Neural cell (in vitro differentiated cells): ENCODE results near the gene ITPRID2. TPM values are rescaled to one million over a fixed set of nuclear protein-coding genes. Genes with fewer than 3 reads are reported as not detected.
A peak's percentile ranks its signal among the peaks of the same experiment; 100 is the strongest.

Source experiments
- H2AFZ ChIP-seq: fragments of 200-600, 300-800 bp; sonication (generic), shearing (Covaris generic); 2 replicates; pipeline ENCODE4 v1.6.0; 2014; ENCODE audit warnings: low read depth, mild to moderate bottlenecking, antibody characterized with exemption, low read length, moderate library complexity
- H3F3A ChIP-seq: fragments of 200-600 bp; shearing (Covaris generic); 2 replicates; pipeline ENCODE4 v1.6.1; 2016; ENCODE audit warnings: mild to moderate bottlenecking, moderate library complexity, mixed read lengths, antibody characterized with exemption, low read length; ENCODE audit not compliant: insufficient read depth, poor library complexity, severe bottlenecking
- H3K27ac ChIP-seq: fragments of 200-600, 300-800 bp; sonication (generic), shearing (Covaris generic); 2 replicates; pipeline ENCODE4 v1.5.1; 2014; ENCODE audit warnings: mild to moderate bottlenecking, low read length, moderate library complexity
- H3K27me3 ChIP-seq: fragments of 300-800, 200-600 bp; sonication (generic), shearing (Covaris generic); 2 replicates; pipeline ENCODE4 v1.6.0; 2014; ENCODE audit warnings: mild to moderate bottlenecking, low read depth, low read length, moderate library complexity; ENCODE audit not compliant: insufficient read depth
- H3K36me3 ChIP-seq: fragments of 300-800, 200-600 bp; sonication (generic), shearing (Covaris generic); 2 replicates; pipeline ENCODE4 v1.5.1; 2014; ENCODE audit warnings: mild to moderate bottlenecking, antibody characterized with exemption, low read length, moderate library complexity; ENCODE audit not compliant: insufficient read depth
- H3K4me2 ChIP-seq: fragments of 300-800, 200-600 bp; sonication (generic), shearing (Covaris generic); 2 replicates; pipeline ENCODE4 v1.6.0; 2014; ENCODE audit warnings: mild to moderate bottlenecking, low read length
- H3K4me3 ChIP-seq: fragments of 300-800, 200-600 bp; sonication (generic), shearing (Covaris generic); 2 replicates; pipeline ENCODE4 v1.5.1; 2014; ENCODE audit warnings: mild to moderate bottlenecking, low read length, moderate library complexity
- H3K79me2 ChIP-seq: fragments of 200-600 bp; shearing (Covaris generic); replicated peaks from 2 replicates; pipeline ENCODE4 v1.6.0; 2014; ENCODE audit warnings: mild to moderate bottlenecking, low read length, moderate library complexity; ENCODE audit not compliant: insufficient read depth
- H3K9ac ChIP-seq: fragments of 300-800, 200-600 bp; sonication (generic), shearing (Covaris generic); 2 replicates; pipeline ENCODE4 v1.6.1; 2016; ENCODE audit warnings: mild to moderate bottlenecking, low read length, mixed read lengths
- H3K9me2 ChIP-seq: fragments of 200-600 bp; shearing (Covaris generic); 2 replicates; pipeline ENCODE4 v1.6.1; 2016; ENCODE audit warnings: mild to moderate bottlenecking, low read length, mixed read lengths; ENCODE audit not compliant: insufficient read depth
- H3K9me3 ChIP-seq: fragments of 200-600, 300-800 bp; sonication (generic), shearing (Covaris generic); 2 replicates; pipeline ENCODE4 v1.6.1; 2016; ENCODE audit warnings: mild to moderate bottlenecking, mixed run types, low read length, moderate library complexity, mixed read lengths
- H4K20me1 ChIP-seq: fragments of 200-600 bp; shearing (Covaris generic); 2 replicates; pipeline ENCODE4 v1.6.1; 2016; ENCODE audit warnings: mild to moderate bottlenecking, mixed run types; ENCODE audit not compliant: insufficient read depth
- CTCF ChIP-seq: fragments of 450-650 bp; IDR thresholded peaks from 2 replicates; pipeline ENCODE4 v1.5.1; 2014; ENCODE audit warnings: antibody characterized with exemption, mild to moderate bottlenecking, moderate library complexity; ENCODE audit not compliant: poor library complexity, severe bottlenecking
- EP300 ChIP-seq: fragments of 450-650 bp; conservative IDR thresholded peaks from 2 replicates; pipeline ENCODE4 v1.6.1; 2014; ENCODE audit warnings: antibody characterized with exemption, mild to moderate bottlenecking, moderate library complexity; ENCODE audit not compliant: poor library complexity, severe bottlenecking
- EZH2 ChIP-seq: fragments of 200-600, 300-800 bp; shearing (Covaris generic), sonication (generic); IDR thresholded peaks from 2 replicates; pipeline ENCODE4 v1.6.1; 2014; ENCODE audit warnings: antibody characterized with exemption, low read length, borderline replicate concordance, mild to moderate bottlenecking; ENCODE audit not compliant: insufficient read depth, poor library complexity, severe bottlenecking
- MXI1 ChIP-seq: fragments of 450-650 bp; conservative IDR thresholded peaks from 2 replicates; pipeline ENCODE4 v1.6.1; 2014; ENCODE audit warnings: antibody characterized with exemption, mild to moderate bottlenecking; ENCODE audit not compliant: poor library complexity, severe bottlenecking
- POLR2AphosphoS5 ChIP-seq: IDR thresholded peaks from 2 replicates; pipeline ENCODE4 v1.6.1; 2012
- RAD21 ChIP-seq: fragments of 450-650 bp; conservative IDR thresholded peaks from 2 replicates; pipeline ENCODE4 v1.6.1; 2014; ENCODE audit warnings: antibody characterized with exemption, mild to moderate bottlenecking, moderate library complexity
- SMC3 ChIP-seq: fragments of 450-650 bp; conservative IDR thresholded peaks from 2 replicates; pipeline ENCODE4 v1.6.1; 2014; ENCODE audit warnings: antibody characterized with exemption, mild to moderate bottlenecking, moderate library complexity; ENCODE audit not compliant: poor library complexity
- TAF1 ChIP-seq: IDR thresholded peaks from 2 replicates; pipeline ENCODE4 v1.6.1; 2012; ENCODE audit warnings: low read depth
- polyA plus RNA-seq: library from polyadenylated mRNA; depleted of rRNA; stranded (reverse); fragments of >200 nt; gene quantifications from 2 replicates; pipeline ENCODE4 v1.2.3, GENCODE V29; 2014
- TF ChIP-seq, protein P1 (sequence below): IDR thresholded peaks from 2 replicates; pipeline ENCODE4 v1.6.1; 2012; ENCODE audit warnings: borderline replicate concordance

The ITPRID2 gene
- polyA plus RNA-seq, 1 donor from 2014 or later: 42.0 TPM

GRCh38 chr2:181953881-181954537, 62.5 kb downstream of the ITPRID2 start:
- H2AFZ ChIP-seq: no peak overlapping the region
- peak; percentile 46 for TF ChIP-seq CTCF
- TF ChIP-seq EZH2: no peak
- no peaks in the 10 kb centered on the region for H3F3A ChIP-seq
- no peaks in the 10 kb centered on the region for H3K9me2 ChIP-seq
- H3K36me3 ChIP-seq: no peaks in the 10 kb centered on the region
- H3K9ac ChIP-seq: no peak overlapping the region
- no peaks in the 10 kb centered on the region for H3K79me2 ChIP-seq
- no peaks in the 10 kb centered on the region for H3K9me3 ChIP-seq
- no peak overlapping the region for H3K4me2 ChIP-seq
- no peak overlapping the region for H3K4me3 ChIP-seq
- no peaks in the 10 kb centered on the region for H3K27me3 ChIP-seq
- no peak overlapping the region for H3K27ac ChIP-seq
- H4K20me1 ChIP-seq: no peaks in the 10 kb centered on the region

DNA sequence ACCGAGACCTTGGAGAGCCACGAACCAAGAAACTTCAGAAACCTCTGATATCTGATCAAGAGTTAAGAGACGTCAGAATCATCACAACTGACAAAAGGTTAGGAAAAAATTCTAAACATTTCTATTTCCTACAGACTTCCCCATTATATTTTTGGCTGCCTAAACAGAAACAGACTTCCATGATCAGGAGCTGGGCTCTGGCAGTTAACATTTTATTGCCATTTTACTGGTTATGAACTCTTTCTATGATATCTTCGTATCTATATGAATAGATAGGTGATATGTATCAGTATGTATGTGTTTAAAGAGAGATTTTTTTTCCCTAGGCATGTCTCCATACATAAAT, 63.0 kb downstream of the ITPRID2 start:
- Histone ChIP-seq H3K4me2 (no peak overlapping the region), H3K9me3 (no peaks in the 10 kb centered on the region), H4K20me1 (no peaks in the 10 kb centered on the region), H3K27ac (no peak overlapping the region), H2AFZ (no peak overlapping the region), H3K4me3 (no peak overlapping the region), H3K9me2 (no peaks in the 10 kb centered on the region), H3K36me3 (no peaks in the 10 kb centered on the region), H3F3A (no peaks in the 10 kb centered on the region), H3K27me3 (no peaks in the 10 kb centered on the region), H3K9ac (no peak overlapping the region), H3K79me2 (no peaks in the 10 kb centered on the region)
- TF ChIP-seq TAF1 (no peak), EZH2 (no peak), CTCF (no peak), POLR2AphosphoS5 (no peak)

DNA sequence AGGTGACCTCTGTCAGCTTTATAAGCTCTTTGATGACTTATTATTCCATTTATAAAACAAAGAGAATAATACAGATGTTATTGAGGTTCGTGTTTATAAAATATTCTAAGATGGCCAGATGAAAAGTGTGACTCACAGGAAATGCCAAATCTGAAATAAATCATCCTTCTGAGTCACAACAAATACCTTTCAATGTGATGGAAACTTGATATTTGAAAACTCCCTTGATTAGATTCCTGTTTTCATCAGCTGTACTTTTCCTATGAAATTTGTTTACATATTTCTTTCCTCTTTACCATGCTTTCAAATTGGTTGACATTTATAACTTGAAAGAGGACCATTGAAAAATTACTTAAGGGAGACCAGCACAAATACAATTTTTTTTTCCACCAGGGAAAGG, 63.5 kb downstream of the ITPRID2 start:
- H3K27me3 ChIP-seq: no peaks in the 10 kb centered on the region
- H3K9ac ChIP-seq: no peak overlapping the region
- H4K20me1 ChIP-seq: no peaks in the 10 kb centered on the region
- no peaks in the 10 kb centered on the region for H3K79me2 ChIP-seq
- no peaks in the 10 kb centered on the region for H3F3A ChIP-seq
- no peak overlapping the region for H3K4me2 ChIP-seq
- TF ChIP-seq RAD21 (no peak), POLR2AphosphoS5 (no peak), MXI1 (no peak), EP300 (no peak), CTCF (no peak), EZH2 (no peak), SMC3 (no peak)
- TF ChIP-seq, protein P1, sequence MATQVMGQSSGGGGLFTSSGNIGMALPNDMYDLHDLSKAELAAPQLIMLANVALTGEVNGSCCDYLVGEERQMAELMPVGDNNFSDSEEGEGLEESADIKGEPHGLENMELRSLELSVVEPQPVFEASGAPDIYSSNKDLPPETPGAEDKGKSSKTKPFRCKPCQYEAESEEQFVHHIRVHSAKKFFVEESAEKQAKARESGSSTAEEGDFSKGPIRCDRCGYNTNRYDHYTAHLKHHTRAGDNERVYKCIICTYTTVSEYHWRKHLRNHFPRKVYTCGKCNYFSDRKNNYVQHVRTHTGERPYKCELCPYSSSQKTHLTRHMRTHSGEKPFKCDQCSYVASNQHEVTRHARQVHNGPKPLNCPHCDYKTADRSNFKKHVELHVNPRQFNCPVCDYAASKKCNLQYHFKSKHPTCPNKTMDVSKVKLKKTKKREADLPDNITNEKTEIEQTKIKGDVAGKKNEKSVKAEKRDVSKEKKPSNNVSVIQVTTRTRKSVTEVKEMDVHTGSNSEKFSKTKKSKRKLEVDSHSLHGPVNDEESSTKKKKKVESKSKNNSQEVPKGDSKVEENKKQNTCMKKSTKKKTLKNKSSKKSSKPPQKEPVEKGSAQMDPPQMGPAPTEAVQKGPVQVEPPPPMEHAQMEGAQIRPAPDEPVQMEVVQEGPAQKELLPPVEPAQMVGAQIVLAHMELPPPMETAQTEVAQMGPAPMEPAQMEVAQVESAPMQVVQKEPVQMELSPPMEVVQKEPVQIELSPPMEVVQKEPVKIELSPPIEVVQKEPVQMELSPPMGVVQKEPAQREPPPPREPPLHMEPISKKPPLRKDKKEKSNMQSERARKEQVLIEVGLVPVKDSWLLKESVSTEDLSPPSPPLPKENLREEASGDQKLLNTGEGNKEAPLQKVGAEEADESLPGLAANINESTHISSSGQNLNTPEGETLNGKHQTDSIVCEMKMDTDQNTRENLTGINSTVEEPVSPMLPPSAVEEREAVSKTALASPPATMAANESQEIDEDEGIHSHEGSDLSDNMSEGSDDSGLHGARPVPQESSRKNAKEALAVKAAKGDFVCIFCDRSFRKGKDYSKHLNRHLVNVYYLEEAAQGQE: no peak
- no peaks in the 10 kb centered on the region for H3K9me3 ChIP-seq
- H3K36me3 ChIP-seq: no peaks in the 10 kb centered on the region
- H3K9me2 ChIP-seq: no peaks in the 10 kb centered on the region
- H3K4me3 ChIP-seq: no peak overlapping the region
- H3K27ac ChIP-seq: no peak overlapping the region
- H2AFZ ChIP-seq: no peak overlapping the region
